Testis (tissue), 3 donors: ENCODE data around the gene OTULIN. TPM values are rescaled to one million over a fixed set of nuclear protein-coding genes. Genes with fewer than 3 reads are reported as not detected.

Experiments
- DNase-seq: peaks from one replicate; pipeline ENCODE4 v3.0.0-alpha.2; 2019
- H3K27ac ChIP-seq, 2 donors: fragments of 200-600 bp; sonication (generic); one replicate each; pipeline ENCODE4 v1.5.1; 2019
- H3K27me3 ChIP-seq: fragments of 200-600 bp; sonication (generic); one replicate; pipeline ENCODE4 v1.5.1; 2019
- H3K36me3 ChIP-seq: fragments of 200-600 bp; sonication (generic); one replicate; pipeline ENCODE4 v1.5.1; 2017; ENCODE audit warnings: low read depth; ENCODE audit errors: missing control alignments
- H3K4me1 ChIP-seq: fragments of 200-600 bp; sonication (generic); one replicate; pipeline ENCODE4 v1.5.1; 2019
- H3K4me3 ChIP-seq, 2 donors: fragments of 200-600 bp; sonication (generic); one replicate each; pipeline ENCODE4 v1.5.1; 2017 to 2019
- H3K9me3 ChIP-seq: fragments of 200-600 bp; sonication (generic); one replicate; pipeline ENCODE4 v1.5.1; 2017
- CTCF ChIP-seq, 3 experiments: fragments of 450-650 bp in 2 of 3; fragments of 200-600 bp in 1 of 3; sonication (generic) in 1 of 3; IDR thresholded peaks; one replicate each; pipeline ENCODE4 v1.5.1; 2016 to 2019; ENCODE audit warnings: antibody characterized with exemption in 3 of 3, mild to moderate bottlenecking in 2 of 3, moderate library complexity in 1 of 3
- POLR2A ChIP-seq: fragments of 450-650 bp; IDR thresholded peaks from one replicate; pipeline ENCODE4 v1.6.1; 2017; ENCODE audit warnings: antibody characterized with exemption, mild to moderate bottlenecking, moderate library complexity
- WGBS, 2 donors: methylation state at CpG; one replicate each; pipeline ENCODE4 v1.1.5; 2018; 5-methylcytosine and 5-hydroxymethylcytosine counted together
- intact Hi-C: fragments of 100-400 bp; cut with DNase I; formaldehyde crosslinking; loops from one replicate; pipeline ENCODE4 v1.15.1; 2023; ENCODE audit warnings: low total_unique reads
- polyA plus RNA-seq: library from polyadenylated mRNA; stranded (reverse); fragments of 350-450 nt; fragmentation: Illumina TruSeq; extraction: RNeasy Lipid Tissue Mini Kit (QIAGEN cat#74804); gene quantifications from one replicate; pipeline ENCODE4 v1.2.3, GENCODE V29; 2014; ENCODE audit warnings: low read depth, low replicate concordance; ENCODE audit not compliant: insufficient read depth
- total RNA-seq, 2 donors: library from RNA; depleted of rRNA; stranded (reverse); fragments of >200 nt; gene quantifications; one replicate each; pipeline ENCODE4 v1.2.3, GENCODE V29; 2016

The OTULIN gene
- total and polyA plus RNA-seq, 3 donors from 2014 or later: 32.7 to 41.0 (median 33.8) TPM

GRCh38 chr5:14730466-14730865 is 65.9 kb downstream of the OTULIN start:
- Histone ChIP-seq H3K27me3 (no peaks in the 10 kb centered on the region), H3K9me3 (no peaks in the 10 kb centered on the region), H3K36me3 (no peaks in the 10 kb centered on the region), H3K4me3 (no peak overlapping the region), H3K27ac (no peak overlapping the region), H3K4me1 (peaks cover 9% of the 10 kb centered on the region)
- DNase-seq: no peak
- no peak for TF ChIP-seq POLR2A
- no peak for TF ChIP-seq CTCF (IDR thresholded peaks at IDR 0.05)
- intact Hi-C loops: loop anchor here (5.0 kb wide), 1 partner anchor 272 kb away; no protein-coding TSS in a partner anchor
- 92 to 94% methylated on average over 7 to 13 of the region's 13 CpGs for WGBS, 2 donors

- H3K27ac ChIP-seq: no peak overlapping the region
- TF ChIP-seq CTCF (IDR thresholded peaks at IDR 0.05): no peak
- no peak for TF ChIP-seq POLR2A
- H3K36me3 ChIP-seq: no peaks in the 10 kb centered on the region
- no peaks in the 10 kb centered on the region for H3K27me3 ChIP-seq
- DNase-seq: no peak
- H3K4me1 ChIP-seq: peaks cover 9% of the 10 kb centered on the region
- intact Hi-C loops: loop anchor here (5.0 kb wide), 1 partner anchor 271 kb away; no protein-coding TSS in a partner anchor
- H3K9me3 ChIP-seq: no peaks in the 10 kb centered on the region
- 77 to 86% methylated on average over 7 to 15 of the region's 15 CpGs for WGBS, 2 donors
- no peak overlapping the region for H3K4me3 ChIP-seq
Observed at GRCh38 chr5:14730881-14731280, 66.4 kb downstream of the OTULIN start.

- no peaks in the 10 kb centered on the region for H3K36me3 ChIP-seq
- H3K9me3 ChIP-seq: no peaks in the 10 kb centered on the region
- no peak overlapping the region for H3K27ac ChIP-seq
- intact Hi-C loops: loop anchor here (5.0 kb wide), 1 partner anchor 269 kb away; no protein-coding TSS in a partner anchor
- DNase-seq: no peak
- TF ChIP-seq POLR2A (no peak), CTCF (IDR thresholded peaks at IDR 0.05) (no peak)
- WGBS, 2 donors: 90 to 92% methylated on average over 6 of the region's 6 CpGs
- no peaks in the 10 kb centered on the region for H3K4me1 ChIP-seq
- H3K27me3 ChIP-seq: no peaks in the 10 kb centered on the region
- H3K4me3 ChIP-seq: no peak overlapping the region
Observed at GRCh38 chr5:14732991-14733390, 68.5 kb downstream of the OTULIN start.

GRCh38 chr5:14733661-14734060 is 69.1 kb downstream of the OTULIN start:
- Histone ChIP-seq H3K27ac (no peak overlapping the region), H3K9me3 (no peaks in the 10 kb centered on the region), H3K36me3 (no peaks in the 10 kb centered on the region), H3K4me1 (no peaks in the 10 kb centered on the region), H3K27me3 (no peaks in the 10 kb centered on the region), H3K4me3 (no peak overlapping the region)
- no peak for DNase-seq
- TF ChIP-seq CTCF (IDR thresholded peaks at IDR 0.05) (no peak), POLR2A (no peak)
- WGBS, 2 donors: 73 to 76% methylated on average over 16 of the region's 16 CpGs
- intact Hi-C loops: loop anchor here (5.0 kb wide), 1 partner anchor 269 kb away; no protein-coding TSS in a partner anchor

- 70 to 77% methylated on average over 13 of the region's 13 CpGs for WGBS, 2 donors
- intact Hi-C loops: loop anchor here (5.0 kb wide), 1 partner anchor 268 kb away; no protein-coding TSS in a partner anchor
Observed at GRCh38 chr5:14734396-14734795, 69.9 kb downstream of the OTULIN start.

More at GRCh38 chr5:14734396-14734795, 69.9 kb downstream of the OTULIN start:
- TF ChIP-seq CTCF (IDR thresholded peaks at IDR 0.05) (no peak), POLR2A (no peak)
- Histone ChIP-seq H3K27me3 (no peaks in the 10 kb centered on the region), H3K36me3 (no peaks in the 10 kb centered on the region), H3K4me3 (no peak overlapping the region), H3K9me3 (no peaks in the 10 kb centered on the region), H3K27ac (no peak overlapping the region), H3K4me1 (no peaks in the 10 kb centered on the region)
- DNase-seq: no peak
